ENCODE data around the gene TMCO4. TPM values are rescaled to one million over a fixed set of nuclear protein-coding genes. Genes with fewer than 3 reads are reported as not detected.

Gene TMCO4
- total and polyA plus RNA-seq, 10 of the 15 experiments (the other 5 are each of a cell fraction or from before 2014, with no cell fraction given), result 2.4 to 20.8 (median 13.0) TPM

DNA sequence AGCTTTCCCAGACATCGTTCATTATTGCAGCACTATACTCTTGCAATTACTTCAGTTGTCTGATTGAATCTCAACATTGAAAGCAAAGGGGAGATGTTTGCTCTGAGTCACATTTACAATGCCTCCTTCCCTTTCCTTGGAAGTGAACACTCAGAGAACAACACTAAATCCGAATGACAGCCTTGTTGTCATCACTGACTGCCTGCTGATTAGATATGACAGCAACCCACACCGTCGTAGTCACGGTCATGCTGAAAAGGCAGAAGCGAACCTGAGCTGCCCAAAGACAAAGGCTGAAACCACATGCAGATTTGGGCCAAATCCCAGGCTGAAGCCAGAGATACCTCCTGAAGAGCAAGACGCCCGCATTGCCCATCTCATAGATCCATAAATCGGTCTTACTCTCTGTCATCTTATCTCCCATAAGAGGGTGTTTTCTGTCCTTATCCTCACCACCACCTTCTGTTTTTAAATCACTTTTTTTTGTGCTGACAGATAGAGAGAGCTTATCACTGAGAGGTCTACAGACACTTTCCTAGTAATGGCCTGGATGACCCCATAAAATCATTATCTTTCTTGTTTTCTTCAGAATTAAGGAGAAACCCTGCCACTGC, 47.5 kb downstream of the TMCO4 start:
- CTCF ChIA-PET, result no interaction called here
- BruUV-seq (replicated peaks), result no TSS peak
- Histone ChIP-seq H3K4me1 (ENCODE audit: control insufficient read depth, insufficient read depth, low read length) (no peaks in the 10 kb centered on the region), H3K79me2 (ENCODE audit: control insufficient read depth, insufficient read depth, low read length) (no peaks in the 10 kb centered on the region), H3K27me3 (replicated peaks in 1 of 2; ENCODE audit: control insufficient read depth in 2 of 2, insufficient read depth in 2 of 2, low read length in 1 of 2) (no peaks in the 10 kb centered on the region), H3K4me2 (ENCODE audit: control insufficient read depth, insufficient read depth) (no peak overlapping the region), H3K4me3 (no peak overlapping the region), H2AFZ (ENCODE audit: control insufficient read depth, low read depth, low read length) (no peak overlapping the region), H4K20me1 (ENCODE audit: control insufficient read depth, insufficient read depth) (no peaks in the 10 kb centered on the region), H3K27ac (ENCODE audit: control insufficient read depth, insufficient read depth) (no peak overlapping the region), H3K9ac (ENCODE audit: control insufficient read depth, insufficient read depth, low read length) (no peak overlapping the region), H3K9me3 (replicated peaks; ENCODE audit: control insufficient read depth, insufficient read depth, low read length) (no peaks in the 10 kb centered on the region), H3K36me3 (ENCODE audit: control insufficient read depth in 2 of 2, insufficient read depth in 2 of 2, low read length in 1 of 2) (peaks cover 0 to 7% of the 10 kb centered on the region in 2 experiments; a peak in 2 of 4 replicates)
- RAD21 ChIA-PET (ENCODE audit: unreplicated experiment), result no interaction called here
- DNase-seq (ENCODE audit: low read depth, low spot score) (no peak), FAIRE-seq (no peak), ATAC-seq (no peak)
- SMC1A ChIA-PET (ENCODE audit: uncharacterized antibody, unreplicated experiment), result interaction anchor here (0.8 kb wide), 1 partner anchor 11 kb away, joined by 3 read pairs; no protein-coding TSS in a partner anchor
- TF ChIP-seq, protein P1, sequence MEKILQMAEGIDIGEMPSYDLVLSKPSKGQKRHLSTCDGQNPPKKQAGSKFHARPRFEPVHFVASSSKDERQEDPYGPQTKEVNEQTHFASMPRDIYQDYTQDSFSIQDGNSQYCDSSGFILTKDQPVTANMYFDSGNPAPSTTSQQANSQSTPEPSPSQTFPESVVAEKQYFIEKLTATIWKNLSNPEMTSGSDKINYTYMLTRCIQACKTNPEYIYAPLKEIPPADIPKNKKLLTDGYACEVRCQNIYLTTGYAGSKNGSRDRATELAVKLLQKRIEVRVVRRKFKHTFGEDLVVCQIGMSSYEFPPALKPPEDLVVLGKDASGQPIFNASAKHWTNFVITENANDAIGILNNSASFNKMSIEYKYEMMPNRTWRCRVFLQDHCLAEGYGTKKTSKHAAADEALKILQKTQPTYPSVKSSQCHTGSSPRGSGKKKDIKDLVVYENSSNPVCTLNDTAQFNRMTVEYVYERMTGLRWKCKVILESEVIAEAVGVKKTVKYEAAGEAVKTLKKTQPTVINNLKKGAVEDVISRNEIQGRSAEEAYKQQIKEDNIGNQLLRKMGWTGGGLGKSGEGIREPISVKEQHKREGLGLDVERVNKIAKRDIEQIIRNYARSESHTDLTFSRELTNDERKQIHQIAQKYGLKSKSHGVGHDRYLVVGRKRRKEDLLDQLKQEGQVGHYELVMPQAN (conservative IDR thresholded peaks at IDR 0.05), result no peak
- TF ChIP-seq HCFC1 (IDR thresholded peaks at IDR 0.05; ENCODE audit: low read length) (no peak), POLR2AphosphoS5 (IDR thresholded peaks at IDR 0.05; ENCODE audit: low read length) (no peak)
- in situ Hi-C loops (cut with MboI) (no loop called here), intact Hi-C loops (cut with micrococcal nuclease; ENCODE audit: unreplicated experiment) (no loop called here)
- POLR2A ChIA-PET, result no interaction called here
- WGBS (ENCODE audit: insufficient coverage, insufficient replicate concordance, low lambda C conversion rate, missing lambda C conversion rate), result 97% methylated on average over 9 of the region's 9 CpGs

- Histone ChIP-seq H4K20me1 (ENCODE audit: control insufficient read depth, insufficient read depth) (no peaks in the 10 kb centered on the region), H3K4me2 (ENCODE audit: control insufficient read depth, insufficient read depth) (no peak overlapping the region), H3K4me3 (no peak overlapping the region), H2AFZ (ENCODE audit: control insufficient read depth, low read depth, low read length) (no peak overlapping the region), H3K9ac (ENCODE audit: control insufficient read depth, insufficient read depth, low read length) (no peak overlapping the region), H3K4me1 (ENCODE audit: control insufficient read depth, insufficient read depth, low read length) (no peaks in the 10 kb centered on the region), H3K79me2 (ENCODE audit: control insufficient read depth, insufficient read depth, low read length) (no peaks in the 10 kb centered on the region), H3K36me3 (ENCODE audit: control insufficient read depth in 2 of 2, insufficient read depth in 2 of 2, low read length in 1 of 2) (peaks cover 3 to 7% of the 10 kb centered on the region in 2 experiments; a peak in 2 of 4 replicates), H3K9me3 (replicated peaks; ENCODE audit: control insufficient read depth, insufficient read depth, low read length) (no peaks in the 10 kb centered on the region), H3K27ac (ENCODE audit: control insufficient read depth, insufficient read depth) (no peak overlapping the region), H3K27me3 (replicated peaks in 1 of 2; ENCODE audit: control insufficient read depth in 2 of 2, insufficient read depth in 2 of 2, low read length in 1 of 2) (no peaks in the 10 kb centered on the region)
- ChIA-PET SMC1A (ENCODE audit: uncharacterized antibody, unreplicated experiment) (interaction anchor here (0.7 kb wide), 1 partner anchor 10 kb away, joined by 3 read pairs; no protein-coding TSS in a partner anchor), CTCF (no interaction called here), RAD21 (ENCODE audit: unreplicated experiment) (no interaction called here), POLR2A (no interaction called here)
- no peak for ATAC-seq
- 98% methylated on average over 3 of the region's 3 CpGs for WGBS (ENCODE audit: insufficient coverage, insufficient replicate concordance, low lambda C conversion rate, missing lambda C conversion rate)
- no peak for FAIRE-seq
- in situ Hi-C loops (cut with MboI), result no loop called here
- no TSS peak for BruUV-seq (replicated peaks)
- intact Hi-C loops (cut with micrococcal nuclease; ENCODE audit: unreplicated experiment), result no loop called here
- no peak for DNase-seq (ENCODE audit: low read depth, low spot score)
- TF ChIP-seq ZNF622 (IDR thresholded peaks at IDR 0.05) (no peak), E2F4 (IDR thresholded peaks at IDR 0.05; ENCODE audit: low read depth, low read length) (no peak), NFIC (IDR thresholded peaks at IDR 0.05; ENCODE audit: low read depth, low read length) (no peak), FOXK2 (IDR thresholded peaks at IDR 0.05) (no peak), KLF5 (IDR thresholded peaks at IDR 0.05; ENCODE audit: partially characterized antibody) (no peak), ZBTB40 (IDR thresholded peaks at IDR 0.05; ENCODE audit: borderline replicate concordance) (no peak), DPF2 (IDR thresholded peaks at IDR 0.05) (no peak)
Observed at GRCh38 chr1:19750882-19751276, 48.8 kb downstream of the TMCO4 start.
